Endothelial cell of umbilical vein (primary cell): Measurements from ENCODE around the gene PTCHD1. TPM values are rescaled to one million over a fixed set of nuclear protein-coding genes. Genes with fewer than 3 reads are reported as not detected.

Source experiments
- BruUV-seq: library from RNA; stranded (reverse); fragments of 400-500 nt; replicated peaks from 2 replicates; lab custom pipeline; 2021; lab: Mats Ljungman, UMichigan
- CTCF ChIA-PET: fragments of 300-600, 350-600 bp; sonication (Branson Sonifier 250); formaldehyde crosslinking; loops from one replicate; lab custom pipeline; 2021; ENCODE audit warnings: antibody characterized with exemption, inconsistent platforms; lab: Charles Lee
- POLR2A ChIA-PET: fragments of 300-600, 350-600 bp; sonication (Branson Sonifier 250); formaldehyde crosslinking; loops from one replicate; lab custom pipeline; 2021; ENCODE audit warnings: antibody characterized with exemption, inconsistent platforms; lab: Charles Lee
- DNase-seq: peaks from one replicate; pipeline ENCODE4 v3.0.0-alpha.2; 2011; ENCODE audit warnings: low read depth, low spot score
- FAIRE-seq: peaks from 2 replicates; lab custom pipeline; 2011; peaks lifted over from hg19 to GRCh38; lab: Jason Lieb, UNC
- H2AFZ ChIP-seq: 2 replicates; pipeline ENCODE4 v1.6.0; 2012; ENCODE audit warnings: low read depth, low read length, control low read depth, inconsistent platforms
- H3K27ac ChIP-seq: 2 replicates; pipeline ENCODE4 v1.5.1; 2011; ENCODE audit warnings: low read depth, mild to moderate bottlenecking, control low read depth, low read length, moderate library complexity; ENCODE audit not compliant: insufficient read depth
- H3K27me3 ChIP-seq, 2 experiments: 2 replicates each; pipeline versions ENCODE4 v1.6.0 to v1.6.1; 2011; ENCODE audit warnings: low read length in 2 of 2, mixed read lengths in 1 of 2; ENCODE audit not compliant: control insufficient read depth in 2 of 2, insufficient read depth in 2 of 2
- H3K36me3 ChIP-seq, 2 experiments: 2 replicates in 1 of 2; 3 replicates in 1 of 2; pipeline ENCODE4 v1.5.1; 2011; ENCODE audit warnings: low read length in 2 of 2, mild to moderate bottlenecking in 1 of 2, moderate library complexity in 1 of 2; ENCODE audit not compliant: control insufficient read depth in 2 of 2, insufficient read depth in 2 of 2; ENCODE audit errors: extremely low read depth in 1 of 2
- H3K4me1 ChIP-seq: 3 replicates; pipeline ENCODE4 v1.5.1; 2011; ENCODE audit warnings: mild to moderate bottlenecking, low read length; ENCODE audit not compliant: control insufficient read depth, insufficient read depth; ENCODE audit errors: extremely low read depth
- H3K4me2 ChIP-seq: 2 replicates; pipeline ENCODE4 v1.6.1; 2011; ENCODE audit warnings: low read length, control low read depth, mixed read lengths; ENCODE audit not compliant: insufficient read depth
- H3K4me3 ChIP-seq, 3 experiments: fragments of 200-600 bp in 1 of 3; sonication (generic), shearing (Covaris generic) in 1 of 3; replicated peaks in 1 of 3; 2 replicates each; pipeline ENCODE4 v1.5.1; 2011 to 2016; ENCODE audit warnings: control low read depth in 3 of 3, low read length in 3 of 3, mild to moderate bottlenecking in 2 of 3, inconsistent platforms in 1 of 3, low read depth in 1 of 3, moderate library complexity in 1 of 3; ENCODE audit not compliant: insufficient read depth in 1 of 3
- H3K79me2 ChIP-seq: 2 replicates; pipeline ENCODE4 v1.6.0; 2012; ENCODE audit warnings: low read length, inconsistent platforms; ENCODE audit not compliant: control insufficient read depth, insufficient read depth
- H3K9ac ChIP-seq: replicated peaks from 2 replicates; pipeline ENCODE3; 2011; ENCODE audit warnings: low read length, control low read depth; ENCODE audit not compliant: insufficient read depth; ENCODE audit errors: extremely low read depth
- H3K9me1 ChIP-seq: replicated peaks from 3 replicates; pipeline ENCODE4 v1.6.0; 2011; ENCODE audit warnings: mild to moderate bottlenecking, low read length; ENCODE audit not compliant: control insufficient read depth, insufficient read depth; ENCODE audit errors: extremely low read depth
- H3K9me3 ChIP-seq: replicated peaks from 2 replicates; pipeline ENCODE4 v1.5.1; 2012; ENCODE audit warnings: low read length, inconsistent platforms; ENCODE audit not compliant: control insufficient read depth, insufficient read depth
- H4K20me1 ChIP-seq: replicated peaks from 2 replicates; pipeline ENCODE3; 2011; ENCODE audit warnings: mild to moderate bottlenecking, low read length; ENCODE audit not compliant: control insufficient read depth, insufficient read depth; ENCODE audit errors: extremely low read depth
- CTCF ChIP-seq, 2 donors: IDR thresholded peaks; 1 replicate in 1 of 2; 2 replicates in 1 of 2; pipeline ENCODE4 v1.5.1; 2011; ENCODE audit warnings: low read length in 2 of 2, mild to moderate bottlenecking in 2 of 2, moderate library complexity in 2 of 2, control low read depth in 1 of 2, inconsistent platforms in 1 of 2, low read depth in 1 of 2; ENCODE audit not compliant: insufficient read depth in 1 of 2; ENCODE audit errors: extremely low read depth in 1 of 2
- EZH2 ChIP-seq: IDR thresholded peaks from 2 replicates; pipeline ENCODE4 v1.6.1; 2012; ENCODE audit warnings: borderline replicate concordance, low read depth, mild to moderate bottlenecking, moderate library complexity, low read length, inconsistent platforms; ENCODE audit not compliant: severe bottlenecking
- FOS ChIP-seq: IDR thresholded peaks from 2 replicates; pipeline ENCODE4 v1.6.1; 2011; ENCODE audit warnings: mild to moderate bottlenecking, low read length, moderate library complexity, borderline replicate concordance; ENCODE audit not compliant: insufficient read depth
- GATA2 ChIP-seq: IDR thresholded peaks from 2 replicates; pipeline ENCODE4 v1.7.0; 2011; ENCODE audit warnings: low read depth, mild to moderate bottlenecking, moderate library complexity, mixed read lengths, low read length; ENCODE audit not compliant: insufficient read length, insufficient read depth
- JUN ChIP-seq: IDR thresholded peaks from 2 replicates; pipeline ENCODE4 v1.6.1; 2011; ENCODE audit warnings: borderline replicate concordance, low read depth; ENCODE audit not compliant: insufficient read length, insufficient read depth
- MYC ChIP-seq: IDR thresholded peaks from one replicate; pipeline ENCODE4 v1.6.1; 2011; ENCODE audit warnings: mild to moderate bottlenecking, low read depth, low read length
- POLR2A ChIP-seq: IDR thresholded peaks from 2 replicates; pipeline ENCODE4 v1.6.1; 2012; ENCODE audit warnings: low read depth, mild to moderate bottlenecking, control low read depth, low read length
- POLR2AphosphoS5 ChIP-seq: IDR thresholded peaks from 2 replicates; pipeline ENCODE4 v1.6.1; 2012; ENCODE audit warnings: low read depth, mild to moderate bottlenecking, control low read depth, low read length, moderate library complexity; ENCODE audit not compliant: insufficient read depth
- dilution Hi-C: fragments of 300-500 bp; cut with MboI; formaldehyde crosslinking; loops from one replicate; pipeline ENCODE4 v1.15.0; 2019; ENCODE audit warnings: low sequenced_read_pairs; ENCODE audit not compliant: extremely low pct_ligation_motif_present
- intact Hi-C: fragments of 100-400 bp; cut with micrococcal nuclease; formaldehyde crosslinking; loops from one replicate; pipeline ENCODE4 v1.10.0; 2022
- polyA plus RNA-seq, 4 experiments: library from polyadenylated mRNA; depleted of rRNA in 3 of 4; stranded (reverse) in 3 of 4; unstranded in 1 of 4; fragments of >200 nt; gene quantifications; 2 replicates each; pipeline versions ENCODE4 v1.2.1 to v1.2.3, GENCODE V29; 2011 to 2012; ENCODE audit warnings: missing spikeins in 1 of 4
- total RNA-seq: library from RNA; stranded (reverse); gene quantifications from 2 replicates; pipeline ENCODE4 v1.2.3, GENCODE V29; 2021
- TF ChIP-seq, protein P1 (sequence below): IDR thresholded peaks from 2 replicates; pipeline ENCODE4 v1.6.1; 2011; ENCODE audit not compliant: insufficient read depth, insufficient read length

The PTCHD1 gene
- total and polyA plus RNA-seq, 2 donors (not counting 3 experiments of a cell fraction or from before 2014, with no cell fraction given) = not detected

DNA sequence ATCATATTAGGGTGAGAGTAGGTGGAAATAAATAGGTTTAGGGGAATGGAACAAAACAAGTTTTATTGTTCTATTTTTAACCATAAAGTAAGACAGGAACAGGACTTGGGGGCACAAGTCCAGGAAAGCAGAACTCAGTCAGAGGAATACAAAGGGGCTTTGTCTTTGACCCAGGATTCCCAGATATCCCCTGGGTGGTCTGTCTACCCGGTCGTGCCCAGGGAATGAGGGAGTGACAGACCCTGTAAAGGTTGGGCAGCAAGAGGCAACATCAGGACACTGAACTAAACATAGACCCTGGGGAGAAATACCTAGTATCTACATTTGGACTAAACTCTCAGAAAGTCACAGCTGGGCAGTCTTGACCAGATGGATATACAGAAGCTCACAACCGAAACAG is 50.6 kb downstream of the PTCHD1 start:
- H3K79me2 ChIP-seq = no peaks in the 10 kb centered on the region
- H2AFZ ChIP-seq = no peak overlapping the region
- no peaks in the 10 kb centered on the region for H3K4me1 ChIP-seq
- H3K9me1 ChIP-seq = no peaks in the 10 kb centered on the region
- ChIA-PET POLR2A (no interaction called here), CTCF (no interaction called here)
- no peak for FAIRE-seq
- no peak overlapping the region for H3K9ac ChIP-seq
- H3K9me3 ChIP-seq = no peaks in the 10 kb centered on the region
- no peaks in the 10 kb centered on the region for H4K20me1 ChIP-seq
- TF ChIP-seq JUN (no peak), EZH2 (no peak), FOS (no peak), POLR2AphosphoS5 (no peak), GATA2 (no peak), MYC (no peak), CTCF (IDR thresholded peaks at IDR 0.05; ENCODE audit: extremely low read depth in 1 of 2, insufficient read depth in 1 of 2, low read depth in 1 of 2, low read length in 2 of 2) (no peak), POLR2A (no peak)
- TF ChIP-seq, protein P1, sequence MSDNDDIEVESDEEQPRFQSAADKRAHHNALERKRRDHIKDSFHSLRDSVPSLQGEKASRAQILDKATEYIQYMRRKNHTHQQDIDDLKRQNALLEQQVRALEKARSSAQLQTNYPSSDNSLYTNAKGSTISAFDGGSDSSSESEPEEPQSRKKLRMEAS = no peak
- no peaks in the 10 kb centered on the region for H3K27me3 ChIP-seq
- dilution Hi-C loops = no loop called here
- no peak overlapping the region for H3K27ac ChIP-seq
- H3K4me3 ChIP-seq = no peak overlapping the region
- BruUV-seq = no TSS peak
- no peaks in the 10 kb centered on the region for H3K36me3 ChIP-seq
- H3K4me2 ChIP-seq = no peak overlapping the region
- intact Hi-C loops = no loop called here
- DNase-seq = no peak
